Uterus (tissue), 4 donors: ENCODE data around the gene DCTN2. TPM values are rescaled to one million over a fixed set of nuclear protein-coding genes. Genes with fewer than 3 reads are reported as not detected.
"Not testable (repeated sequence)": the region's sequence is repeated elsewhere in the genome, so short reads cannot be mapped to it uniquely, and the experiment has no call there.

Experiments used
- DNase-seq, 2 donors: peaks; one replicate each; pipeline ENCODE4 v3.0.0-alpha.2; 2019 to 2020
- H3K27ac ChIP-seq, 2 donors: fragments of 200-600 bp; sonication (generic); 1 replicate in 1 of 2; 2 replicates in 1 of 2; pipeline ENCODE4 v1.5.1; 2016 to 2018
- H3K27me3 ChIP-seq, 2 donors: fragments of 200-600 bp; sonication (generic); one replicate each; pipeline ENCODE4 v1.5.1; 2018 to 2019; ENCODE audit warnings: control low read depth in 1 of 2
- H3K36me3 ChIP-seq, 2 donors: fragments of 200-600 bp; sonication (generic); one replicate each; pipeline ENCODE4 v1.5.1; 2019; ENCODE audit warnings: control low read depth in 1 of 2
- H3K4me1 ChIP-seq, 2 donors: fragments of 200-600 bp; sonication (generic); one replicate each; pipeline ENCODE4 v1.5.1; 2018 to 2019; ENCODE audit warnings: control low read depth in 1 of 2
- H3K4me3 ChIP-seq, 2 donors: fragments of 200-600 bp; sonication (generic); 1 replicate in 1 of 2; 2 replicates in 1 of 2; pipeline ENCODE4 v1.5.1; 2018 to 2019; ENCODE audit warnings: mild to moderate bottlenecking in 1 of 2
- H3K9me3 ChIP-seq, 2 donors: fragments of 200-600 bp; sonication (generic); one replicate each; pipeline ENCODE4 v1.5.1; 2019; ENCODE audit warnings: control low read depth in 1 of 2
- CTCF ChIP-seq, 4 experiments: fragments of 200-600 bp in 2 of 4; fragments of 450-650 bp in 2 of 4; sonication (generic) in 2 of 4; IDR thresholded peaks; one replicate each; pipeline ENCODE4 v1.5.1; 2016 to 2019; ENCODE audit warnings: antibody characterized with exemption in 4 of 4, mild to moderate bottlenecking in 2 of 4, moderate library complexity in 1 of 4
- POLR2A ChIP-seq, 2 donors: fragments of 450-650 bp; IDR thresholded peaks; one replicate each; pipeline ENCODE4 v1.6.1; 2016; ENCODE audit warnings: antibody characterized with exemption in 2 of 2, mild to moderate bottlenecking in 1 of 2, moderate library complexity in 1 of 2
- intact Hi-C: fragments of 100-400 bp; cut with DNase I; formaldehyde crosslinking; loops from one replicate; pipeline ENCODE4 v1.15.1; 2023; ENCODE audit warnings: low total_unique reads
- total RNA-seq, 4 donors: library from RNA; depleted of rRNA in 3 of 4; stranded (reverse); fragments of >200 nt in 3 of 4; gene quantifications; one replicate each; pipeline versions ENCODE4 v1.1.0 to v1.2.4, GENCODE V29; 2014 to 2023
- donor health status: DM: yes; HTN: yes; CAD: no.

DCTN2 gene
- total RNA-seq, 4 donors from 2014 or later = 117 to 175 (median 126) TPM

- H3K36me3 ChIP-seq = no peaks in the 10 kb centered on the region
- no peak for DNase-seq
- peaks cover 2 to 8% of the 10 kb centered on the region in 2 donors for H3K4me1 ChIP-seq
- H3K27ac ChIP-seq = no peak overlapping the region
- H3K4me3 ChIP-seq = no peak overlapping the region
- intact Hi-C loops = no loop called here
- TF ChIP-seq POLR2A (IDR thresholded peaks at IDR 0.05) (no peak), CTCF (IDR thresholded peaks at IDR 0.05) (no peak)
- no peaks in the 10 kb centered on the region for H3K27me3 ChIP-seq
- no peaks in the 10 kb centered on the region for H3K9me3 ChIP-seq
Measured at GRCh38 chr12:57515934-57516541, 31.0 kb downstream of the DCTN2 start.

GRCh38 chr12:57515408-57515933 lies 31.5 kb downstream of the DCTN2 start:
- intact Hi-C loops = no loop called here
- no peak overlapping the region for H3K4me3 ChIP-seq
- no peaks in the 10 kb centered on the region for H3K9me3 ChIP-seq
- no peaks in the 10 kb centered on the region for H3K36me3 ChIP-seq
- TF ChIP-seq CTCF (IDR thresholded peaks at IDR 0.05) (no peak), POLR2A (IDR thresholded peaks at IDR 0.05) (no peak)
- peaks cover 2 to 8% of the 10 kb centered on the region in 2 donors for H3K4me1 ChIP-seq
- DNase-seq = no peak
- no peak overlapping the region for H3K27ac ChIP-seq
- no peaks in the 10 kb centered on the region for H3K27me3 ChIP-seq

- H3K27ac ChIP-seq = no peak overlapping the region
- DNase-seq = no peak
- no peaks in the 10 kb centered on the region for H3K36me3 ChIP-seq
- H3K4me1 ChIP-seq = peaks cover 2 to 8% of the 10 kb centered on the region in 2 donors
- TF ChIP-seq CTCF (IDR thresholded peaks at IDR 0.05) (no peak), POLR2A (IDR thresholded peaks at IDR 0.05) (no peak)
- no peaks in the 10 kb centered on the region for H3K27me3 ChIP-seq
- no peaks in the 10 kb centered on the region for H3K9me3 ChIP-seq
- H3K4me3 ChIP-seq = no peak overlapping the region
- intact Hi-C loops = no loop called here
Measured at GRCh38 chr12:57514720-57515407, 32.1 kb downstream of the DCTN2 start.

DNA sequence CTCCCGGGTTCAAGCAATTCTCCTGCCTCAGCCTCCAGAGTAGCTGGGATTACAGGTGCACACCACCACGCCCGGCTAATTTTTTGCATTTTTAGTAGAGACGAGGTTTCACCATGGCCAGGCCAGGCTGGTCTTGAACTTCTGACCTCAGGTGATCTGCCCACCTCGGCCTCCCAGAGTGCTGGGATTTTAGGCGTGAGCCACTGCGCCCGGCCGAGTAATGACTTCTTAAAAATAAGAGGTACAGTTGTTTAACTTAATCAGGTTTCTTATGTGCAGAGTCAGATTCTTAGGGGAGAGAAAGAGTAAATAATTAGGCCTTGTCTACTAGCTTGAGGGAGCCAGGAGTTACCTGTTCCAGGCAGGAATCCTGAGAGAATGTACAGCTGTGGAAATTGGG lies 32.7 kb downstream of the DCTN2 start:
- DNase-seq, intact Hi-C loops, H3K4me1 ChIP-seq, H3K27me3 ChIP-seq, H3K4me3 ChIP-seq, H3K27ac ChIP-seq, H3K36me3 ChIP-seq, H3K9me3 ChIP-seq: not testable (repeated sequence)

DNA sequence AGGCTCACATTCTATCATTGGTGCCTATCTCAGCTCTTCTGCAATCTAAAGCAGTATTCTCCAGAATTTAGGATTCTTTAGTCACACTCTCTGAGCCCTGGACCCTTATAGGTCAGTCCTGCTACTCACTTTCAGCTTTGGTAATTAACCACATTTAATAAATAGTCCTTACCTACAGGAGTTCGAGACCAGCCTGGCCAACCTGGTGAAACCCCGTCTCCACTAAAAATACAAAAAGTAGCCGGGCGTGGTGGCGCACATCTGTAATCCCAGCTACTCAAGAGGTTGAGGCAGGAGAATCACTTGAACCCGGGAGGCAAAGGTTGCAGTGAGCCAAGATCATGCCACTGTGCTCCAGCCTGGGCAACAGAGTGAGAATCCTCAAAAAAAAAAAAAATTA lies 33.3 kb downstream of the DCTN2 start:
- intact Hi-C loops, H3K4me1 ChIP-seq, H3K4me3 ChIP-seq, H3K27ac ChIP-seq, H3K27me3 ChIP-seq, H3K9me3 ChIP-seq, DNase-seq, H3K36me3 ChIP-seq: not testable (repeated sequence)

DNA sequence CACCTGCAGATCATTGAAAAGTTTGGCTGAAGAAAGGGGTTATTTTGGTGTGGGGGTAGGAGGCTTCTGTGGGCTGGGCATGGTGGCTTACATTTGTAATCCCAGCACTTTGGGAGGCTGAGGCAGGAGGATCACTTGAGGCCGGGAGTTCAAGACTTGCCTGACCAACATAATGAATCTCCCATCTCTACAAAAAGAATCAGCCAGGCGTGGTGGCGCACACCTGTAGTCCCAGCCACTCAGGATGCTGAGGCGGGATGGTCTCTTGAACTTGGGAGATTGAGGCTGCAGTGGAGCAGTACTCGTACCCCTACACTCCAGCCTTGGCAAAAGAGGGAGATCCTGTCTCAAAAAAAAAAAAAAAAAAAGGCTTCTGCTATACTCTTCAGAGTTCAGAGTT lies 33.7 kb downstream of the DCTN2 start:
- TF ChIP-seq CTCF (IDR thresholded peaks at IDR 0.05) (no peak), POLR2A (IDR thresholded peaks at IDR 0.05) (no peak)
- Histone ChIP-seq H3K36me3 (no peaks in the 10 kb centered on the region), H3K4me1 (no peaks in the 10 kb centered on the region), H3K27me3 (no peaks in the 10 kb centered on the region), H3K9me3 (no peaks in the 10 kb centered on the region), H3K4me3 (no peak overlapping the region), H3K27ac (no peak overlapping the region)
- DNase-seq = no peak
- intact Hi-C loops = no loop called here
